Measurements from ENCODE around the gene CHDH.

CHDH gene

DNA sequence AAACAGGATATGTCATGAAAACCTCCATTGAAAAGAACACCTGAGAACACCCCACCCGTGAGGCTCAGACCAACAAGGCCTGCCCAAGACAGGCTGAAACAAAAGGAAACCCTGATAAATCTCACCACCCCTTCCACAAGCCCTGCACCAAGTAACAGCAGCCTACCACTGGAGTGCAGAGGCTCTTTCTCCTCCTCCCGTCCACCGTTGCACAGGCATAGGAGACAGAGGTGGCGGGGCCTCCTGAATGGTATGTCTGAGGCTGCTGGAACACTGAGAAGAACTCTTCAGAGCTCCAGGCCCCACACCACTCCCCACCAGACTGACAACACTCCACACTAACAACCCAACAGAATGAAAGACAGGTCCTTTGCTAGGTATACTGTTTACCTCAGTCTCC, 21.4 kb downstream of the CHDH start:
- peaks cover 4 to 33% of the 10 kb centered on the region in 2 donors for H3K36me3 ChIP-seq (ENCODE audit: control insufficient read depth in 1 of 2, insufficient read depth in 2 of 2, low read length in 2 of 2)
- H3K27me3 ChIP-seq (ENCODE audit: control insufficient read depth in 1 of 2, insufficient read depth in 2 of 2, low read length in 2 of 2): no peaks in the 10 kb centered on the region
- H3K27ac ChIP-seq (ENCODE audit: low read depth, low read length): no peak overlapping the region
- H3K9me3 ChIP-seq (ENCODE audit: control insufficient read depth in 1 of 2, low read length in 2 of 2): no peaks in the 10 kb centered on the region
- no peak overlapping the region for H3K9ac ChIP-seq (ENCODE audit: low read depth in 1 of 2, low read length in 2 of 2)
- H3K4me1 ChIP-seq (ENCODE audit: control insufficient read depth in 1 of 2, insufficient read depth in 2 of 2, low read length in 2 of 2): peaks cover 0 to 5% of the 10 kb centered on the region in 2 donors
- H3K4me3 ChIP-seq (ENCODE audit: low read depth in 1 of 2, low read length in 2 of 2): no peak overlapping the region

GRCh38 chr3:53823956-53824657, 22.1 kb downstream of the CHDH start:
- Histone ChIP-seq H3K9ac (ENCODE audit: low read depth in 1 of 2, low read length in 2 of 2) (no peak overlapping the region), H3K9me3 (ENCODE audit: control insufficient read depth in 1 of 2, low read length in 2 of 2) (no peaks in the 10 kb centered on the region), H3K4me3 (ENCODE audit: low read depth in 1 of 2, low read length in 2 of 2) (no peak overlapping the region), H3K27ac (ENCODE audit: low read depth, low read length) (no peak overlapping the region), H3K27me3 (ENCODE audit: control insufficient read depth in 1 of 2, insufficient read depth in 2 of 2, low read length in 2 of 2) (no peaks in the 10 kb centered on the region), H3K36me3 (ENCODE audit: control insufficient read depth in 1 of 2, insufficient read depth in 2 of 2, low read length in 2 of 2) (peaks cover 6 to 39% of the 10 kb centered on the region in 2 donors), H3K4me1 (ENCODE audit: control insufficient read depth in 1 of 2, insufficient read depth in 2 of 2, low read length in 2 of 2) (peaks cover 0 to 5% of the 10 kb centered on the region in 2 donors)

GRCh38 chr3:53823026-53823955, 22.9 kb downstream of the CHDH start:
- H3K4me1 ChIP-seq (ENCODE audit: control insufficient read depth in 1 of 2, insufficient read depth in 2 of 2, low read length in 2 of 2): no peaks in the 10 kb centered on the region
- no peaks in the 10 kb centered on the region for H3K9me3 ChIP-seq (ENCODE audit: control insufficient read depth in 1 of 2, low read length in 2 of 2)
- no peak overlapping the region for H3K27ac ChIP-seq (ENCODE audit: low read depth, low read length)
- no peak overlapping the region for H3K4me3 ChIP-seq (ENCODE audit: low read depth in 1 of 2, low read length in 2 of 2)
- peaks cover 6 to 48% of the 10 kb centered on the region in 2 donors for H3K36me3 ChIP-seq (ENCODE audit: control insufficient read depth in 1 of 2, insufficient read depth in 2 of 2, low read length in 2 of 2)
- no peak overlapping the region for H3K9ac ChIP-seq (ENCODE audit: low read depth in 1 of 2, low read length in 2 of 2)
- no peaks in the 10 kb centered on the region for H3K27me3 ChIP-seq (ENCODE audit: control insufficient read depth in 1 of 2, insufficient read depth in 2 of 2, low read length in 2 of 2)

- no peaks in the 10 kb centered on the region for H3K9me3 ChIP-seq (ENCODE audit: control insufficient read depth in 1 of 2, low read length in 2 of 2)
- no peaks in the 10 kb centered on the region for H3K27me3 ChIP-seq (ENCODE audit: control insufficient read depth in 1 of 2, insufficient read depth in 2 of 2, low read length in 2 of 2)
- H3K9ac ChIP-seq (ENCODE audit: low read depth in 1 of 2, low read length in 2 of 2): no peak overlapping the region
- no peak overlapping the region for H3K4me3 ChIP-seq (ENCODE audit: low read depth in 1 of 2, low read length in 2 of 2)
- H3K36me3 ChIP-seq (ENCODE audit: control insufficient read depth in 1 of 2, insufficient read depth in 2 of 2, low read length in 2 of 2): peaks cover 6 to 57% of the 10 kb centered on the region in 2 donors
- no peaks in the 10 kb centered on the region for H3K4me1 ChIP-seq (ENCODE audit: control insufficient read depth in 1 of 2, insufficient read depth in 2 of 2, low read length in 2 of 2)
- no peak overlapping the region for H3K27ac ChIP-seq (ENCODE audit: low read depth, low read length)
Measured at GRCh38 chr3:53822331-53822741, 23.9 kb downstream of the CHDH start.

DNA sequence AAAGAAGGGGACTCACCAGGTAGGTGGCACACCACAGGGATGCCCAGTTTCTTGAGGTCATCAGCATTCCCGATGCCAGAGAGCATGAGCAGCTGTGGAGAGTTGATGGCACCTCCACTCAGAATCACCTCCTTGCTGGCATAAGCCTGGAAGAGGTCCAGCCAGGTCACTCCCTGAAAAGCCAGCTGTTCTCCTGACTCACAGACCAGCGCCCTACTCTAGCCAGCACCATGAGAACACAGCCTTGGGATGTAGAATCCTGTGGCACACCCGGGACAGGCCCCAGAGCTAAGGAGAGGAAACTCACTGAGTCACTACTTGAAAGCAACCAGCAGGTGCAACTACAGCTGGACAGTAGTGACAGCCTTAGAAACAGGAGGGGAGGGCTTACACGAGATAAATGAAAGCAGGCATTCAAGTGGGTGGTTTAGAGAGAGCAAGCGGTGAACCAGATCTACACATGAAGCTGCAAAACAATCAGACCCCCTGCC, 24.5 kb downstream of the CHDH start:
- H3K27me3 ChIP-seq (ENCODE audit: control insufficient read depth in 1 of 2, insufficient read depth in 2 of 2, low read length in 2 of 2): no peaks in the 10 kb centered on the region
- no peak overlapping the region for H3K4me3 ChIP-seq (ENCODE audit: low read depth in 1 of 2, low read length in 2 of 2)
- peaks cover 6 to 63% of the 10 kb centered on the region in 2 donors for H3K36me3 ChIP-seq (ENCODE audit: control insufficient read depth in 1 of 2, insufficient read depth in 2 of 2, low read length in 2 of 2)
- H3K9ac ChIP-seq (ENCODE audit: low read depth in 1 of 2, low read length in 2 of 2): no peak overlapping the region
- no peaks in the 10 kb centered on the region for H3K4me1 ChIP-seq (ENCODE audit: control insufficient read depth in 1 of 2, insufficient read depth in 2 of 2, low read length in 2 of 2)
- H3K9me3 ChIP-seq (ENCODE audit: control insufficient read depth in 1 of 2, low read length in 2 of 2): no peaks in the 10 kb centered on the region
- no peak overlapping the region for H3K27ac ChIP-seq (ENCODE audit: low read depth, low read length)

- H3K27ac ChIP-seq (ENCODE audit: low read depth, low read length): no peak overlapping the region
- H3K4me3 ChIP-seq (ENCODE audit: low read depth in 1 of 2, low read length in 2 of 2): no peak overlapping the region
- peaks cover 8 to 63% of the 10 kb centered on the region in 2 donors for H3K36me3 ChIP-seq (ENCODE audit: control insufficient read depth in 1 of 2, insufficient read depth in 2 of 2, low read length in 2 of 2)
Measured at GRCh38 chr3:53820756-53821580, 25.3 kb downstream of the CHDH start.

GRCh38 chr3:53820084-53820483, 26.1 kb downstream of the CHDH start:
- Histone ChIP-seq H3K4me3 (ENCODE audit: low read depth in 1 of 2, low read length in 2 of 2) (no peak overlapping the region), H3K27ac (ENCODE audit: low read depth, low read length) (no peak overlapping the region)

More at GRCh38 chr3:53820756-53821580, 25.3 kb downstream of the CHDH start:
- Histone ChIP-seq H3K9ac (ENCODE audit: low read depth in 1 of 2, low read length in 2 of 2) (no peak overlapping the region), H3K4me1 (ENCODE audit: control insufficient read depth in 1 of 2, insufficient read depth in 2 of 2, low read length in 2 of 2) (no peaks in the 10 kb centered on the region), H3K9me3 (ENCODE audit: control insufficient read depth in 1 of 2, low read length in 2 of 2) (no peaks in the 10 kb centered on the region), H3K27me3 (ENCODE audit: control insufficient read depth in 1 of 2, insufficient read depth in 2 of 2, low read length in 2 of 2) (no peaks in the 10 kb centered on the region)

DNA sequence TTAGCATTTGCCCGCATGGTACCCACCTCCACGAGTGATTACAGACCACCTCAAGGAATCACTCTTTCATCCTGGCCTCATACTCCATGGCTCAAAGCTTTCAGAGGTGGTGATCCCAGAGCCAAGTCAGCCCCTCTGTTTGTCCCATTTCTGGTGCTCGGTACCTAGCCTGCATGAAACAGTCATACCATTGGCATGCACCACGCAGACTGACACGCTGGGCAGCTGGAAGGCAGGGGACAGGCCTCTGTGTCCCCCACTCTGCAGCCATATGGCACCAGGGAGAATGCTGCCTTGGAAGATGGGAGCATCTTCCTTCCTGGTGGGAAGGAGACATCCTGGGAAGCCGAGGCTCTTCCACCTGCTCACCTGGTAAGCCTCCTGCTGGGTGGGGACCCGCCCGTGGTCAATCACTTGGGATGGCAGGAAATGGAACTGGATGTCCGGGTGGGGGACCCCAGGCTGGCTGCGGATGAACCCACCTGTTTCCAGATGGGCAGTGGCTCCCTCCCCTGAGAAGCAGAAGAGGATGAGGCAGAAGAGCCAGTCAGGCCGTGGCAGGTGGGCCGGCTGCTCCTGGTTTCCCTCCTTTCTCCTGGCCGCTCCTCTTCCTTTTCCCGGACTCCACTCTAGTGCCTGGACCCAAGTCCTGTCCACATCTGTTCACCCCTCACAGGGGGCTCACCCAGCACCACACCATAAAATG, 26.9 kb downstream of the CHDH start:
- Histone ChIP-seq H3K9ac (ENCODE audit: low read depth in 1 of 2, low read length in 2 of 2) (no peak overlapping the region), H3K27me3 (ENCODE audit: control insufficient read depth in 1 of 2, insufficient read depth in 2 of 2, low read length in 2 of 2) (no peaks in the 10 kb centered on the region), H3K4me1 (ENCODE audit: control insufficient read depth in 1 of 2, insufficient read depth in 2 of 2, low read length in 2 of 2) (no peaks in the 10 kb centered on the region), H3K9me3 (ENCODE audit: control insufficient read depth in 1 of 2, low read length in 2 of 2) (no peaks in the 10 kb centered on the region), H3K4me3 (ENCODE audit: low read depth in 1 of 2, low read length in 2 of 2) (no peak overlapping the region), H3K27ac (ENCODE audit: low read depth, low read length) (no peak overlapping the region), H3K36me3 (ENCODE audit: control insufficient read depth in 1 of 2, insufficient read depth in 2 of 2, low read length in 2 of 2) (peaks cover 8 to 72% of the 10 kb centered on the region in 2 donors)

More at GRCh38 chr3:53820084-53820483, 26.1 kb downstream of the CHDH start:
- Histone ChIP-seq H3K36me3 (ENCODE audit: control insufficient read depth in 1 of 2, insufficient read depth in 2 of 2, low read length in 2 of 2) (peaks cover 8 to 69% of the 10 kb centered on the region in 2 donors), H3K27me3 (ENCODE audit: control insufficient read depth in 1 of 2, insufficient read depth in 2 of 2, low read length in 2 of 2) (no peaks in the 10 kb centered on the region), H3K4me1 (ENCODE audit: control insufficient read depth in 1 of 2, insufficient read depth in 2 of 2, low read length in 2 of 2) (no peaks in the 10 kb centered on the region), H3K9ac (ENCODE audit: low read depth in 1 of 2, low read length in 2 of 2) (no peak overlapping the region), H3K9me3 (ENCODE audit: control insufficient read depth in 1 of 2, low read length in 2 of 2) (no peaks in the 10 kb centered on the region)
